Renal cortical epithelial cell (primary cell): ENCODE results near the gene HDAC9. TPM values are rescaled to one million over a fixed set of nuclear protein-coding genes. Genes with fewer than 3 reads are reported as not detected.

Experiments
- DNase-seq: peaks from one replicate; pipeline ENCODE4 v3.0.0-alpha.2; 2011; ENCODE audit warnings: low read depth
- total RNA-seq: library from RNA; depleted of rRNA; stranded (reverse); fragments of >200 nt; gene quantifications from 2 replicates; pipeline ENCODE4 v1.2.3, GENCODE V29; 2014

HDAC9 gene
- total RNA-seq, 1 donor from 2014 or later, result 41.8 TPM

GRCh38 chr7:18843979-18844378 lies 348.4 kb downstream of the HDAC9 start:
- no peak for DNase-seq

- DNase-seq, result no peak
These were observed 349.2 kb downstream of the HDAC9 start for GRCh38 chr7:18844735-18845134.

GRCh38 chr7:18845700-18846099 lies 350.2 kb downstream of the HDAC9 start:
- no peak for DNase-seq

GRCh38 chr7:18846765-18847215 lies 351.2 kb downstream of the HDAC9 start:
- no peak for DNase-seq

GRCh38 chr7:18849130-18849529 lies 353.6 kb downstream of the HDAC9 start:
- no peak for DNase-seq

GRCh38 chr7:18855796-18856195 lies 360.2 kb downstream of the HDAC9 start:
- DNase-seq, result no peak

- no peak for DNase-seq
These were observed 362.7 kb downstream of the HDAC9 start for GRCh38 chr7:18858232-18858631.

- DNase-seq, result peak; percentile 82
These were observed 363.8 kb downstream of the HDAC9 start for GRCh38 chr7:18859318-18859717.

GRCh38 chr7:18860221-18860620 lies 364.7 kb downstream of the HDAC9 start:
- no peak for DNase-seq

GRCh38 chr7:18861514-18862118 lies 366.1 kb downstream of the HDAC9 start:
- peak; percentile 62 for DNase-seq

- DNase-seq, result no peak
These were observed 369.4 kb downstream of the HDAC9 start for GRCh38 chr7:18864967-18865366.

GRCh38 chr7:18866359-18867036 lies 370.9 kb downstream of the HDAC9 start:
- DNase-seq, result peak; percentile 99

- no peak for DNase-seq
These were observed 376.8 kb downstream of the HDAC9 start for GRCh38 chr7:18872344-18872743.

- DNase-seq, result no peak
These were observed 378.3 kb downstream of the HDAC9 start for GRCh38 chr7:18873734-18874336.

- DNase-seq, result no peak
These were observed 379.3 kb downstream of the HDAC9 start for GRCh38 chr7:18874880-18875279.

- no peak for DNase-seq
These were observed 382.3 kb downstream of the HDAC9 start for GRCh38 chr7:18877874-18878273.

GRCh38 chr7:18886832-18887231 lies 391.3 kb downstream of the HDAC9 start:
- DNase-seq, result no peak

GRCh38 chr7:18889436-18889835 lies 393.9 kb downstream of the HDAC9 start:
- DNase-seq, result no peak

- DNase-seq, result peak; percentile 25
These were observed 394.6 kb downstream of the HDAC9 start for GRCh38 chr7:18890134-18890533.

GRCh38 chr7:18890885-18891621 lies 395.5 kb downstream of the HDAC9 start:
- DNase-seq, result peak; percentile 11

- DNase-seq, result no peak
These were observed 397.6 kb downstream of the HDAC9 start for GRCh38 chr7:18893156-18893555.

GRCh38 chr7:18894155-18894554 lies 398.6 kb downstream of the HDAC9 start:
- DNase-seq, result no peak
